Forelimb muscle (tissue), 1 donor: ENCODE measurements around the gene RPL15. TPM values are rescaled to one million over a fixed set of nuclear protein-coding genes. Genes with fewer than 3 reads are reported as not detected.
A peak's percentile ranks its signal among the peaks of the same experiment; 100 is the strongest.
"Not testable (repeated sequence)": the region's sequence is repeated elsewhere in the genome, so short reads cannot be mapped to it uniquely, and the experiment has no call there.

ENCODE experiments used
- DNase-seq: peaks from one replicate; pipeline ENCODE4 v3.0.0-alpha.2; 2013; ENCODE audit warnings: low read depth
- polyA plus RNA-seq: library from polyadenylated mRNA; unstranded; fragments of 120-200 nt; gene quantifications from one replicate; pipeline ENCODE4 v1.2.1, GENCODE V29; 2013; ENCODE audit not compliant: insufficient read length

RPL15 gene
- polyA plus RNA-seq, result 2,583 TPM

- DNase-seq, result peak; percentile 94
Observed at GRCh38 chr3:23916886-23917678, at the start of gene RPL15, which contains the start of gene NKIRAS1. RPL15 (plus strand) TSS chr3:23917132; CDS start chr3:23917860, 728 bp downstream. NKIRAS1 (minus strand) TSS chr3:23916990; CDS start chr3:23910904, 6,086 bp downstream.

- no peak for DNase-seq
Observed at GRCh38 chr3:23867400-23867799, 49.5 kb upstream of the RPL15 start.

DNA sequence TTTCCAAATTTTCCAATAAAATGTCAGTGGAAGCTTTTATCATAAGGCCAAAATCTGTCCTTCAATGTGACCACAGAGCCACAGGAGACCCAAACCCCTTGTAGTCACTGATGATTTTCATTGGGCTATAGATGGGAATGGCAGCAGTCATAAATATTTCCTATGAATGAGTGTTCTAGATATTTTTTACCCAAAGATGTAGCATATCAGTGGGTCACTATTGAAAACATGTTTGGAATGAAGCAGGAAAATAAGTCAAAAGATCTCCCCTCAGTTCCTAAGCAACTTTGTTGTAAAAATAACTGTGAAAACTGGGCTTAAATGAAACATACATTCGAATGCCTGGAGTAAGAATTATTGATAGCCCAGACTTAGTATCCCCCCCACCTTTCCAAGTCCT lies 49.1 kb upstream of the RPL15 start:
- no peak for DNase-seq

DNA sequence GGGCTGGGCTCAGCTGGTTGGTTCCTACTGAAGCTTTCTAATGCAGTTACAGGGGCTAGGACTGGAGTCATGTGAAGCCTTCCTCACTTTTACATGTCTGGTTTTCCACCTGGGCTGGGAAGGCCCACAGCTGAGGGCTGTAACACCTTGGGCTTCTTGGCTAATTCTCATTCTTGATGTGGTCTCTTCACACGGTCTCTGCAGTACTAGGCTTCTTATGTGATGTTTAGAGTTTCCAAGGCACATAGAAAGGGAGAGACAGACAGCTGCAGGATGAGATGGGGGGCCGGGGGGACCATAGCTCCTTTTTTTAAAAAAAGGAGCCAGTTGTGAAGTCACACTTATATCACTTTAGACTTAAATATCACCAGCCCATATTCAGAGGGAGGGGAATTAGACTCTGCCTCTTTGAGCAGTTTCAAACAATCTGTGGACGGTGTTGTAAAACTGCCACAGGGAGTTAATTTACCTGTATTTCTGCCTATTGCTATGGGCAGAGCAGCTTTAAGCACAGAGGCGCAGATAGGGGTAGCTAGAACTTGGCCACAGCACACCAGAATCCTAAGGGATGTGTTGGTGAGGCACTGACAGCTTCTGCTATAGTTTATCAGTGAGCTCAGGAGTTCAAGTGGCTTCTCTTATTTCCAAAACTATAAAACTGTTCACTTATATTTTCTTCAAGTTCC lies 46.8 kb upstream of the RPL15 start:
- DNase-seq, result no peak

- DNase-seq, result not testable (repeated sequence)
Observed at GRCh38 chr3:23870663-23871043, 46.3 kb upstream of the RPL15 start.

DNA sequence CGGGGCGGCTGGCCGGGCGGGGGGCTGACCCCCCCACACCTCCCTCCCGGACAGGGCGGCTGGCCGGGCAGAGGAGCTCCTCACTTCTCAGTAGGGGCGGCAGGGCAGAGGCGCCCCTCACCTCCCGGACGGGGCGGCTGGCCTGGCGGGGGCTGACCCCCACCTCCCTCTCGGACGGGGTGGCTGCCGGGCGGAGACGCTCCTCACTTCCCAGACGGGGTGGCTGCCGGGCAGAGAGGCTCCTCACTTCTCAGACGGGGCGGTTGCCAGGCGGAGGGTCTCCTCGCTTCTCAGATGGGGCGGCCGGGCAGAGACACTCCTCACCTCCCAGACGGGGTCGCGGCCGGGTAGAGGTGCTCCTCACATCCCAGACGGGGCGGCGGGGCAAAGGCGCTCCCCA lies 45.6 kb upstream of the RPL15 start:
- DNase-seq, result not testable (repeated sequence)

DNA sequence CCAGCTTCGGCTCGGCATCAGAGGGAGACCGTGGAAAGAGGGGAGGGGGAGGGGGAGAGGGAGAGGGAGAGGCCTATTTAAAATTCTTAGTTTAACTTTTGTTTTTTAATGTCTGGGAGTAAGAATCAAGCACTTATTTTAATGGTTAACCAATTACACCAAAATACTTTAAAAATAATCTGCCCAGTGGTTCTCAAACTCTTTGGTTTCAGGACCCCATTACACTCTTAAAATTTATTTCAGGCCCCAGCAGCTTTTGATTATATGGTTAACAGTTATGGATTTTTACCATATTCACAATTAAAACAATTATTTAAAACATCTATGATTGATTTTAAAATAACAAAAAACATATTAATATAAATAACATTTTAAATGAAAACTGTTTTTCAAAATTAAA lies 44.6 kb upstream of the RPL15 start:
- DNase-seq, result no peak

DNA sequence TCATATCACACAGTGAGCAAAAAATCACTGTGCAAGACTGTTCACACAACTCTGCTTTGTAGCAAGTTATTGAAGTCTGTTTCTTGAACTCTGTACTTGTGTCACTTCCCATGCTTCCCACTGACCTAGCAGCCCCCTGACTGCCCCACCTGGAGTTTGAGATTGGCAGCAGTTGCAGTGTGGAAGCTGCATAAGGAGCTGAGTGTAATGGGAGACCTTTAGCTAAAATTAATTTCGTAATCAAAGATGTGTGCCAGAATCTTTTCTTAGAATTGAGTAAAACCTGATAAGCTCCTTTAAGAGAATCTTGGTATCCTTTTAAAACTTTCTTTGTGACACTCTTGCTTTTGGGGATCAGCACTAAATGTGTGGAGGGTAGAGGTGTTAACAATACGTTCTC lies 43.0 kb upstream of the RPL15 start:
- no peak for DNase-seq

DNA sequence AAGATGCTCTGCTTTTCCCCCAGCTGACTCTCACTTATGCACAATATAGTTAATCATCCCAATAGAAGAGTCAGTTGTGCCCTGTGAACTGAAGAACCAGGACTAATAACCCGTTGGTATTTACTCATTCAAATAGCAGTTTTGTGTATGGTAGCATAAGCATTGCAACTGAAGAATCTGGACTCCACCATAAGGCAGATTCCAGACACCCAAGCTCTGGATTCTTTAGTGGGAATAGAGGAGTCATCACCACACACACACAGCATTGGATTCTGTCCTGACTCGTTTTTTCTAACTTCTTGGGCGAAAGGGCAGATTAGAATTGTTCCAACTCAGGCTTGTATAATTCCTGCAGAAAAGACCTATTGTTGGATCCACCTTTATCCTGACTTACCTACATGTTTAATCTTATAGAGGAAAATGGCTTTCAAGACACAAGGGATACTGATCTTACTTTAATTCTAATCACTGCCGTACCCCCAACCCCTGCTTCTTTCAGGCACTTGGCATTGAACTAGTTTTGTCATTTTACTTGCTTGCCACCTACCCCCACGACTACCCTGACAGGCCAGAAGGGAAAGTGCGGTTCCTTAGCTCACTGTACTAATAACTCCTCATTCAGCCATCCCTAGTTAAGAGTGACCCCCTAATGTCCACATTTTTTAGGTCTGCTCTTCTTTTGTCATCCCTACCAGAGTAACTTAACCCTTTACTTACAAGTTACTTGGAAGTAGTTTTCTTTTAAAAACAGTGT lies 42.4 kb upstream of the RPL15 start:
- DNase-seq, result no peak

DNA sequence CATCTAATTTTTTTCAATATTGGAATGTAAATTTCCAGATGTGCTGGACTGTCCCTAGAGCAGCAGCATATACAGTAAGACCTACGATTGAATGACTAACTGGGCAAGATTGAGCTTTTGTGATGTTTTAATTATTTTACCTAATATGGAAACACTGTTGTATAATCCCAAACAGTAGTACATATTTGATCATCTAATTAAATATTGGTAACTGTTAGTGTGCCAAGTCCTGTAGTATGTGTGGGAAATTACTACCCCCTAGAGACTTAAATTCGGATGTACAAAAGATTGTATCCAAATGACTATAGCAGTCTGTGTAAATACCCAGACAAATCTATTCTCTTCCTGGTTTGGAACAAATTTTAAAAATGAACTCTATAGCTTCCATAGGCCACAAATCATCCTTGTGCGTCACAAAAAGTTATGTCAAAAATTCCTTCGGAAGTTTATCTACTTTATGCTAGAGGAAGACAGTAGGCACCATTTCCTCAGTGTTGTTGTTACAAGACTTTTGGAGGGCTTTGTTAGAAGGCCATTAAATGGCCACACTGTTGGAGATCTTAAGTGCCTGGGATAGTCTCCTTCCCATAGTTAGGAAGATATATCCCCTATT lies 41.7 kb upstream of the RPL15 start:
- DNase-seq, result no peak

DNA sequence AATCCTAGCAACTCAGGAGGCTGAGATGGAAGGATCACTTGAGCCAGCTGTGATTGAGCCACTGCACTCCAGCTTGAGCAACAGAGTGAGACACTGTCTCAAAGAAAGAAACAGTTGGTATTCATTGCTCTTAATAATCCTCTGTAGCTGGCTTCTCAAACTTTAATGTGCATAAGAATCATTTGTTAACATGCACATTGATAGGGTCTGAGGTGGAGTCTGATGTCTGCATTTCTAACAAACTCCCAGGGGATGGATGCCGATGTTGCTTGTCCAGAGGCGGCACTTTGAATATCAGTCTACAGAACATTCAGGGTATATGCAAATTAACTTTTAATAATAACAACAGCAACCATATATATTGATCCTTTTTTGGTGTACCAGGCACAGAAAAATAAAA lies 40.0 kb upstream of the RPL15 start:
- no peak for DNase-seq

DNA sequence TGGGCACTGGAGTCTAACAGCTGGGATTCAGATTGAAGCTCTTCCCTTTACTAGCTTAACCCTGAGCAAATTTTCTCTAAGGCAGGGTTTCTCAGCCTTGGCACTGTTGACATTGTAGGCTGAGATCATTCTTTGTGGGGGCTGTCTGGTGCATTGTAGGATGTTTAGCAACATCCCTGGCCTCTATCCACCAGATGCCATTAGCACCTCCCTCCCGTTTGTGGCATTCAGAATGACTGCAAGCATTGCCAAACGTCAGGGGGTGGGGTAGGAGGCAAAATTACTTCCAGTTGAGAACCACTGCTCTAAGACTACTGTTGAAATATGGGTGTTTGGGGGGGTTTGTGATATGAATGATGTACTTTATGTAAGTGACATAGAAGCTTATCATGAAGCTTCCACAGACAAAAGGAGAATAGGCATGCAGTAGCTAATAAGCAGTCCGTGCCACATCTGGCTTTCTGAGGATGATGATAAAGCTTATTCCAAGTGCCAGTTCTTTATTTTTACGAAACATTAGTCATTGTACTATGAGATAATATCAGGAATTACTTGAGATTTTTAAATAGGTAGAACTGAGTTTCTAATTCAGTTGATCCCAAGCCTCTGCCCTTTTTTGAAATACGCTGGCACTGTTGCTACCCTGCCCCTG lies 39.5 kb upstream of the RPL15 start:
- DNase-seq, result no peak

GRCh38 chr3:23879485-23879884 lies 37.4 kb upstream of the RPL15 start:
- DNase-seq, result no peak

GRCh38 chr3:23880703-23881339 lies 36.1 kb upstream of the RPL15 start:
- DNase-seq, result no peak

DNA sequence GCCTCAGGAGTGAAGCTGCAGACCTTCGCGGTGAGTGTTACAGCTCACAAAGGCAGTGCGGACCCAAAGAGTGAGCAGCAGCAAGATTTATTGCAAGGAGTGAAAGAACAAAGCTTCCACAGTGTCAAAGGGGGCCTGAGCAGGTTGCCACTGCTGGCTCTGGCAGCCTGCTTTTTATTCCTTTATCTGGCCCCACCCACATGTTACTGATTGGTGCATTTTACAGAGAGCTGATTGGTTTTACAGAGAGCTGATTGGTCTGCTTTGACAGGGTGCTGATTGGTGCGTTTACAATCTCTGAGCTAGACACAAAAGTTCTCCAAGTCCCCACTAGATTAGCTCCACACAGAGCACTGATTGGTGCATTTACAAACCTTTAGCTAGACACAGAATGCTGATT lies 34.9 kb upstream of the RPL15 start:
- not testable (repeated sequence) for DNase-seq

DNA sequence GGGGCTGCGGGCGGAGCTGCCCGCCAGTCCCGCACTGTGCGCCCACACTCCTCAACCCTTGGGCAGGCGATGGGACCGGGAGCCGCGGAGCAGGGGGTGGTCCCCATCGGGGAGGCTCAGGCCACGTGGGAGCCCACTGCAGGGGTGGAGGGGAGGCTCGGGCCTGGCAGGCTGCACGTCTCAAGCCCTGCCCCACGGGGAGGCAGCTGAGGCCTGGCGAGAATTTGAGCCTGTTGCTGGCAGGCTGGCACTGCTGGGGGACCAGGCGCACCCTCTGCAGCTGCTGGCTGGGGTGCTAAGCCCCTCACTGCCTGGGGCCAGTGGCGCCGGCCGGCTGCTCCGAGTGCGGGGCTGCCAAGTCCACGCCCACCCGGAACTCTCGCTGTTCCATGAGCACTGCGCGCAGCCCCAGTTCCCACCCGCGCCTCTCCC lies 34.4 kb upstream of the RPL15 start:
- DNase-seq, result no peak

- DNase-seq, result no peak
Observed at GRCh38 chr3:23884481-23884880, 32.5 kb upstream of the RPL15 start.

DNA sequence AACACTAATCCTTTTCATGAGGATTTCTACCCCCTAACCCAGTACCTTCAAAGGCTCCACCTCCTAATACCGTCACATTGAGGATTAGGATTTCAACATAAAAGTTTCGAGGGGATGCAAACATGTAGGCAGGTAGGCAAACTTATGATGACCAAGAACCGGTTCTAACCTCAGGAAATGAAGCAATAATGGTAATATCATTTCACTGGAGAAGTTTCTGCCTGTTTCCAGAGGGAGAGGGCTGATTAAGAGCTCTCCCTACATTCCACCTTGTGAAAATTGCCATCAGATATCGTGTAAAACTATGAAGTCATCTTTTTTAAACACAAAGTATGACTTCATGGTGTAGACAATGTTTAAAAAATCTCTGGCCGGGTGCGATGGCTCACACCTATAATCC lies 31.7 kb upstream of the RPL15 start:
- DNase-seq, result no peak

GRCh38 chr3:23886311-23886710 lies 30.6 kb upstream of the RPL15 start:
- DNase-seq, result no peak

DNA sequence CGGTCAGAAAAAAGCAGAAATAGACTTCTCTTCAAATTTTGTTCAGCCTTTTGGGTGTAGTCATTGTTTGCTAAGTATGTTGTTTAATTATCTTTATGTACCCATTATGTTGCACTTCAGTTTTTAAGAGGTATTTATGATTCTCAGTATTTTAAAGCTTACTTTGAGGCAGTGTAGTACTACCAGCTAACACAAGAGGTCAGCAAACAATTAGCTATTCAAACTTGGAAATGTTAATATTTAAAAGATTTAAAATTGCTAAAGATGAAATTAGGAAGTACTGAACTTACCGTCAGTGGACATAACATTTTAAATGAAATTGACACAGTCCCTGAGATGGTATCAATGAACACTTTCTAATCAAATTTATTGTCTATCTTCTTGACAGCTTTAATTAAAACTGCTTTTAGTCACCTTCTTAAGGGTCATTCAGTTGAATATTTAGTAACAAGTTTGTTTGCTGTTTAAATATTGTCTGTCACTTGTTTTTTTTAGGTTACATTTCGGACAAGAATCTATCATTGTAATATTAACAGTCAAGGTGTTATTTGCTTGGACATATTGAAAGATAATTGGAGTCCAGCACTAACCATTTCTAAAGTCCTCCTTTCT lies 28.2 kb upstream of the RPL15 start:
- DNase-seq, result no peak
